Measurements from ENCODE around the gene FRMD1.

The FRMD1 gene

GRCh38 chr6:168110437-168110836 lies 31.4 kb upstream of the FRMD1 start:
- DNase-seq, result no peak

- no peak for DNase-seq
These were observed 30.2 kb upstream of the FRMD1 start for GRCh38 chr6:168109171-168109570.

DNA sequence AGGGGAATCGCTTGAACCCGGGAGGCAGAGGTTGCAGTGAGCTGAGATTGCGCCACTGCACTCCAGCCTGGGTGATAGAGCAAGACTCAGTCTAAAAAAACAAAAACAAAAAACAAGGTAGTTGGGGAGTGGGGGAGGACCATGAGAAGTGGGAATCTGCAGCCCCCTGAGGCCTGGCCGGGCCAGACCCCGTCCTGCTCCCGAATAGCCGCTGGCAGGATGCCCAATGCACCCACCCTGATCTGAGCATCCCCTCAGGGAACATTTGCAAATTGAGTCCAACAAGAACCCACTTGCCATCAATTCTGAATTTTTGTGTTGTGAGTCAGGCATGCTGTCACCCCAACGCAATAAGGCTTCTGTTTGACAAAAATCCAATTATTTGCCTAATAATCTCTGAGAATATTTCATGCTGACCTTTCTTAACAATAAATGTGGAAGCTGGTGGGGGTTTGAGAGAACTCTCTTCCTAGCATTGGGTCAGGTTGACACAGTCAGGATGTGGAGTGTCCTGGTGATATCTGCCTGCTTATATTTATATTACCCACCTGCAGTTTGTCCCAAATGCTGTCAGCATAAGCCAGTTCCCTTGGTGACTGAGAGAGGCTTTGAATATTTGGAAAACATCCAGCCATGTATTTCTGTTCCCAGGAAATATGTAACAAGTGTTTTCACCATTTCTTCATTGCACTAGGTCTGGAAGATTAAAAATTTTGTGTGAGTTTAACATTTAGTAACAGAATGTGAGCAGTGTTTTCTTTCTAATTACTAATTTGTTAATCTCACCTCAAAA lies 28.4 kb upstream of the FRMD1 start:
- no peak for DNase-seq

DNA sequence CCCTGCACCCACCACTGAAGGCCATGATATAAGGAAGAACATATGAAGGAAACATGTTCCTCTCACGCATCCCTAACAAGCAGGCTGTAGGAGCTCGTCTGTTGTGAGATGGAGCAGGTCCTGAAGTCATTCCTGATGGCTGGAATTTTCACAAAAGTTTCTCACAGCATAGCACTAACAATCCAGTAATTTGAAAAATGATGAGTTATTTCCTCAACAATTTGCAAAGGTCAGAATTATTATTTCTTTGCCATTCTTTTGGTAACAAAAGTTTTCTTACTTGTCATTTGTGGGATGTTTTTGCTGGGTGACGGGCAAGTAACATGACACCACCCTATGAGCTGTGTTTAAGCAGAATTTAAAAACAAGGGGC lies 27.6 kb upstream of the FRMD1 start:
- DNase-seq, result no peak

DNA sequence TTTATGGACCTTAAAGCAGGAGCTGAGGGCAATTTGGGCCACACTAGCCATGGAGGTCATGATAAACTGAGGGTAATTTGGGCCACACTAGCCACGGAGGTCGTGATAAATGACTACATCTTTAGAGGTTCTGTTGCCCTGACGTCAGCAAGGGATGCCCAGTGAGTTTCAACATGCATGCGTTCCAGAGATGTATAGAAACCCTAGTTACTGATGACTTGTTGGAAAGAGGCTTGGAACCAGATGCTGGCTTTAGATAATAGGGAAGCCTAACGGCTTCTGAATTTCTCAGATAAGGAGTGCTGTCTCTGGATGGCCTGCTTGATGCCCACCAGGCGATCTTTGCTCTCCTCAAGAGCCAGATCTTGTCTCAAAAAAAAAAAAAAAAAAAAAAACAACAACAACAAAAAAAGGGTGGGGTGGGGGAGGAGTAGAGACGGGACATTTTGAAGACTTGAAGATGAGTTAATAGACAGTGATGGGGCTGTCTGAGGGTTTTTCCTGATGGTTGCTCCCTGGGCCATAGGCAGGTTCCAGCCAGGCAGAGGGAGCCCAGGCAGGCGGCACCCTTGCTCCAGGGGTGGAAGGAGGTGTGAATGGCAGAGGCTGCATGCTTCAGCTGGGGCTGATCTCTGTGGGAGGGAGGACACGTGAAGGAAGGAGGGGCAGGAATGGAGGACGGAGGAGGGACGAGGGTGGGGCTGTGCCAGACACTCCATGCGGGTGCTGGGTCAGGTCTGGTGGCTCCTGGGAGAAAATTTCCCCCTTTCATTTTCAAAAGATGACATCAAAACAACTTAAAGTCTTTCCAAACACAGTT lies 27.0 kb upstream of the FRMD1 start:
- DNase-seq, result no peak

- no peak for DNase-seq
These were observed 25.6 kb upstream of the FRMD1 start for GRCh38 chr6:168104636-168105035.

- DNase-seq, result no peak
These were observed 24.2 kb upstream of the FRMD1 start for GRCh38 chr6:168103050-168103830.

- no peak for DNase-seq
These were observed 23.4 kb upstream of the FRMD1 start for GRCh38 chr6:168102315-168102985.

DNA sequence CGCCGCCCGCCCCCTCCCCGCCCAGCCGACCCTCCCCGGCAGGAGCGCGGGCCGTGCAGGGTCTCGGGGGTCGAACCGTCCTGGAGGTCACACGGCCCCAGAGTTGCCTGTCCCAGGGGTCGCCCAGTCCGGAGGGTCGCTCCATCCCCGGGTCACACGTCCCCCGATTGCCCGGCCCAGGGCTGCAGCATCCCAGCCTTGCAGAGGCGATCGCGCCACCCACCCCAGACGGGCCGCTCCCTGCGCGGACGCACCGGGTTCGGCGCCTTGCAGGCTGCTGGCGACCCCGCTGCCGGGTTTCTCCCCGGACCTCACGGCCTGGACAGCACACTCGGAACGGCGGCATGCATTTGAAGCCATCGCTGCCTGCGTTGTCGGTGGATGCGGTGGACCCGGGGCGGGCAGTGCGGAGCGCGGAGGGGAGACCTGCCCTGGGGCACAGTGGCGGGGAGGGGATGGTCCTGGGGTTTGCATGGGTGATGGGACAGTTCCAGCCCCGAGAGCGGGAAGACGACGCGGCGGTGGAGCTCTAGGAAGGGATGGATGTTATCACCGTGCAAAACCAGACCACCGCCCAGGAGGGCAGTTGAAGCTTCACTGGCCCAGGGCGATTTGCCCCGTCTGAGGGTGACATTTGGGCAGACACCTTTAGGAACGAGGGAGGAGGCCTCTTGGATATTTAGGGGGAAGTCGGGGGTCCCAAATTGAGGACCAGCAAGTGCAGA lies 22.7 kb upstream of the FRMD1 start:
- no peak for DNase-seq

GRCh38 chr6:168100803-168101589 lies 22.0 kb upstream of the FRMD1 start:
- DNase-seq, result no peak

- no peak for DNase-seq
These were observed 21.2 kb upstream of the FRMD1 start for GRCh38 chr6:168100011-168100802.

DNA sequence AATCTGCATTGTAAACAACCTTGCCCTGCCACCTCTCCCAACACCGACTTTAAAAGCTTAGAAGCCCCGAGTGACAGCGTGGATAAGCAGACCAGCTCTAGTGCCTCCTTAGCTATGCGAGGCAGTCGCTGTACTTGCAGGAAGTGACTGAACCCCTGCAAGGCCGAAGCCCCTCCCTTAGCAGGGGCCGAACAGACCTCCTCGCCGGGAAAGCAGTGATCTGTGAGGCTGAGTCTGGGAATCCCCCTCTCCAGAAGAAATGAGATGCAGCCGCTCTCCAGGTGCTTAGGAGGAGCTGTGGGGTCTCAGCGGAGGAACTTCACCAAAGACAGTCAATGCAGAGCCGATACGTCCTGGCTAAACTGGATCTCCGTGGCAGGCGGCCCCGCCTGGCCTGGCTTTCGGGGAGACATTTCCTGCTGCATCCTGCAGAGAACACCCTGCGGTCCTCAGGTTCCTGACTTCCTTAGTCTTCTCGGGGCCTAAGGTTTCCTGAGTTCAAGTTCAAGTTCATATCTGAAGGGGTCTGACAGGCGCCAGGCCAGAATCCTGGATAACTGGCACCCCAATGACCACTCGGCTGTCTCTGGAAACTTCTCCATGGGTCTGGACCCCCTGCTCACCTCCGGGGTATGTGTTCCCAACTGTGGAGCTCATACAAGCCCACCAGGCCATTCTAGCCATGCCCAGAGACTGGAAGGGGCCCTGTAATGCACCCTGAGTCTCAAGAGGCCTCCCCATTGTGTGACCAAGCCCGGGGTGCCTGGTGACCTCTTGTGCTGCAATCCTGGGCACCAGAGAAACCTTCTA lies 20.4 kb upstream of the FRMD1 start:
- no peak for DNase-seq

- no peak for DNase-seq
These were observed 19.4 kb upstream of the FRMD1 start for GRCh38 chr6:168098431-168098861.

- DNase-seq, result no peak
These were observed 18.8 kb upstream of the FRMD1 start for GRCh38 chr6:168097621-168098430.

- DNase-seq, result no peak
These were observed 18.2 kb upstream of the FRMD1 start for GRCh38 chr6:168097221-168097620.

DNA sequence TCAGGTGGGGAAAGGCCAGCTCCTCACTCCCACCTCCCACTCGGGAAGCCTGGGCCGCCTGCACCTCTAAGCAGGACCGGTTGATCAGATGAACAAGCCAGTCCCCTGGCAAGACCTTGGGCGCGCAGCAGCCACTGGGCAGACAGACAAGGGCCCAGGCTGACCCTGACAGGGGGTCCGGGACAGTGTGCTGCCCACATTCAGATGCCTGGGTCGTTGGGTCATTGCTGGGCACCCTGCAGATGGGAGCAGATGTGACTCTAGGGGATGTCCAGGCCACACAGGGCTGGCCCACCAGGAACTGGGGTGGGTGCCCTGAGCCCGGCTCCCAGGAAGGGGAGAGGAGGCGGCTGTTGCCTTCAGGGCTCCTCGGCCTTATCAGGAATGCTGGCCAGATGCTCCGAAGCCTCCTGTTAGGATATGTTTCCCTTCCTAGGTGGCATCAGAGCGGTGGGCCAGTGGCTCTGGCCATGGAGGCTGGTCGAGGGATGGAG lies 17.3 kb upstream of the FRMD1 start:
- no peak for DNase-seq

GRCh38 chr6:168095716-168096250 lies 16.8 kb upstream of the FRMD1 start:
- DNase-seq, result no peak

- DNase-seq, result no peak
These were observed 16.2 kb upstream of the FRMD1 start for GRCh38 chr6:168095171-168095691.

Measured in activated CD8-positive, alpha-beta memory T cell treated with anti-CD3 and anti-CD28 coated beads, Interleukin-2, amount 50 U/mL, for 4 hours (primary cell).